Glutamatergic neuron (in vitro differentiated cells): ENCODE measurements around the gene BACH2. TPM values are rescaled to one million over a fixed set of nuclear protein-coding genes. Genes with fewer than 3 reads are reported as not detected.

Source experiments
- DNase-seq: peaks from one replicate; pipeline ENCODE4 v3.0.0; 2022
- H3K27ac Mint-ChIP-seq: one replicate; pipeline ENCODE4 v1.8.0; 2020; ENCODE audit warnings: mild to moderate bottlenecking, mixed read lengths, inconsistent platforms; ENCODE audit not compliant: unreplicated experiment
- H3K27me3 Mint-ChIP-seq: one replicate; pipeline ENCODE4 v1.8.0; 2020; ENCODE audit warnings: mild to moderate bottlenecking, moderate library complexity, mixed read lengths, inconsistent platforms; ENCODE audit not compliant: unreplicated experiment
- H3K36me3 Mint-ChIP-seq: one replicate; pipeline ENCODE4 v1.8.0; 2020; ENCODE audit warnings: mild to moderate bottlenecking, mixed read lengths, inconsistent platforms; ENCODE audit not compliant: unreplicated experiment
- H3K4me1 Mint-ChIP-seq: one replicate; pipeline ENCODE4 v1.8.0; 2020; ENCODE audit warnings: mild to moderate bottlenecking, low read depth, mixed read lengths, inconsistent platforms; ENCODE audit not compliant: unreplicated experiment
- H3K4me3 Mint-ChIP-seq: one replicate; pipeline ENCODE4 v1.8.0; 2020; ENCODE audit warnings: mild to moderate bottlenecking, mixed read lengths, inconsistent platforms; ENCODE audit not compliant: unreplicated experiment
- H3K9me3 Mint-ChIP-seq: one replicate; pipeline ENCODE4 v1.8.0; 2020; ENCODE audit warnings: mild to moderate bottlenecking, moderate library complexity, mixed read lengths, inconsistent platforms; ENCODE audit not compliant: unreplicated experiment
- total RNA-seq: library from RNA; stranded (reverse); fragmentation: NEBNext Ultra II Directional; extraction: Animal tissue kit (Norgen Biotek cat#: 25700); gene quantifications from one replicate; pipeline ENCODE4 v1.2.1, GENCODE V29; 2021; ENCODE audit not compliant: unreplicated experiment
- TF ChIP-seq, protein P1 (sequence below): fragments of 200-600 bp; sonication (generic); IDR thresholded peaks from one replicate; pipeline ENCODE4 v1.5.0; 2021; ENCODE audit not compliant: partially characterized antibody, unreplicated experiment

Gene BACH2
- total RNA-seq, 1 donor from 2014 or later, result 96.4 TPM

GRCh38 chr6:89938014-89938413 lies 358.6 kb downstream of the BACH2 start:
- TF ChIP-seq, protein P1, sequence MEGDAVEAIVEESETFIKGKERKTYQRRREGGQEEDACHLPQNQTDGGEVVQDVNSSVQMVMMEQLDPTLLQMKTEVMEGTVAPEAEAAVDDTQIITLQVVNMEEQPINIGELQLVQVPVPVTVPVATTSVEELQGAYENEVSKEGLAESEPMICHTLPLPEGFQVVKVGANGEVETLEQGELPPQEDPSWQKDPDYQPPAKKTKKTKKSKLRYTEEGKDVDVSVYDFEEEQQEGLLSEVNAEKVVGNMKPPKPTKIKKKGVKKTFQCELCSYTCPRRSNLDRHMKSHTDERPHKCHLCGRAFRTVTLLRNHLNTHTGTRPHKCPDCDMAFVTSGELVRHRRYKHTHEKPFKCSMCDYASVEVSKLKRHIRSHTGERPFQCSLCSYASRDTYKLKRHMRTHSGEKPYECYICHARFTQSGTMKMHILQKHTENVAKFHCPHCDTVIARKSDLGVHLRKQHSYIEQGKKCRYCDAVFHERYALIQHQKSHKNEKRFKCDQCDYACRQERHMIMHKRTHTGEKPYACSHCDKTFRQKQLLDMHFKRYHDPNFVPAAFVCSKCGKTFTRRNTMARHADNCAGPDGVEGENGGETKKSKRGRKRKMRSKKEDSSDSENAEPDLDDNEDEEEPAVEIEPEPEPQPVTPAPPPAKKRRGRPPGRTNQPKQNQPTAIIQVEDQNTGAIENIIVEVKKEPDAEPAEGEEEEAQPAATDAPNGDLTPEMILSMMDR, result no peak
- DNase-seq, result no peak

DNA sequence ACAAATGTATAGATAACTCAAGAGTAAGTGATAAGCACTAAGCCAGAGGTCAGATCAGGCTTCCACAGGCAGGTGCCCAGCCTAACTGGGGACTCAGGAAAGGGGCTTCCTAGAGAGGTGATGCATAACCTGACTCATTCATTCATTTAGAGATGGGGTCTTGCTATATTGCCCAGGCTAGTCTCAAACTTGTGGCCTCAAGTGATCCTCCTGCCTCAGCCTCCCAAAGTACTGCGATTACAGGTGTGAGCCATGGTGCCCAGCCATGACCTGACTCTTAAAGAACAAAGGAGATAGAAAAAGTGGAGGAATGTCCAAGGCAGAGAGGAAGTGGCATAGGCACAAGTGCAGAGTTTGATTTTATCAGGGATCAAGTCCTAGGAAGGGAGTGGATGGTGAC lies 360.5 kb downstream of the BACH2 start:
- Mint-ChIP-seq H3K4me3 (no peak overlapping the region), H3K27ac (no peak overlapping the region), H3K36me3 (peaks cover 19% of the 10 kb centered on the region), H3K4me1 (peaks cover 9% of the 10 kb centered on the region), H3K27me3 (peaks cover 9% of the 10 kb centered on the region), H3K9me3 (peaks cover 4% of the 10 kb centered on the region)
- DNase-seq, result no peak
- TF ChIP-seq, protein P1, result no peak

More at GRCh38 chr6:89938014-89938413, 358.6 kb downstream of the BACH2 start:
- H3K27me3 Mint-ChIP-seq, result peaks cover 9% of the 10 kb centered on the region
- H3K27ac Mint-ChIP-seq, result no peak overlapping the region
- peaks cover 17% of the 10 kb centered on the region for H3K36me3 Mint-ChIP-seq
- H3K4me1 Mint-ChIP-seq, result peaks cover 17% of the 10 kb centered on the region
- no peak overlapping the region for H3K4me3 Mint-ChIP-seq
- peaks cover 4% of the 10 kb centered on the region for H3K9me3 Mint-ChIP-seq

- TF ChIP-seq, protein P1, result no peak
- H3K27ac Mint-ChIP-seq, result no peak overlapping the region
- H3K36me3 Mint-ChIP-seq, result peaks cover 19% of the 10 kb centered on the region
- peaks cover 2% of the 10 kb centered on the region for H3K9me3 Mint-ChIP-seq
- H3K27me3 Mint-ChIP-seq, result peaks cover 5% of the 10 kb centered on the region
- no peak for DNase-seq
- H3K4me1 Mint-ChIP-seq, result no peaks in the 10 kb centered on the region
- H3K4me3 Mint-ChIP-seq, result no peak overlapping the region
These were observed 361.8 kb downstream of the BACH2 start for GRCh38 chr6:89934685-89935366.

DNA sequence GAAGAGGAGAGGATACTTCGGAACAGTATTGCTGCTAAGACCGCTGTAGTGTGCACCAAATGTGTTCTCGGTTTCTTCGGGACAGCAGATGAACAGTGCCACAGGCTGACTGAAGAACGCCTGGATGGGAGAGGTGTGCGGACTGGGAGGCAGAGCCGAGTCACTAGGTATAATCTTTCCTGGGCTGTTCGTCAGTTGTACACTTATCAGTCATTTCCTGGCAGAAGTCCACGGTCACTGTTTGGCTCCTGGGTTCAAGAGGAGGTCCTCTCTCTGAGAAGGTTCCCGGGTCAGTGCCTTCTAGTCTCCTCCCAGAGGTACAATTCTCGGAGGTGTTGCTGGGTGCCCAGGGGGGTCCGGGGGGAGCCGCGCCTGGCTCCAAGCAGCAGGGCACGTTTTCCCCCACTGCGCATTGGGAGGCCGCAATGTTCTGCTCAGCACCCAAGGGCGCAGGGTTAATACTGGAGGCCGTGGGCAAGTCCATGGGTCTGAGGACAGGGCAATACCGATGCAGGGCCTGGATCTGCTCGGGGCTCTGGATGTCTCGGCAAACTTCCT lies 364.3 kb downstream of the BACH2 start:
- Mint-ChIP-seq H3K4me3 (no peak overlapping the region), H3K36me3 (peaks cover 19% of the 10 kb centered on the region), H3K4me1 (peaks cover under 1% of the 10 kb centered on the region), H3K9me3 (peaks cover 2% of the 10 kb centered on the region), H3K27me3 (peaks cover 4% of the 10 kb centered on the region), H3K27ac (no peak overlapping the region)
- no peak for DNase-seq
- TF ChIP-seq, protein P1, result no peak

- no peak for DNase-seq
- no peak overlapping the region for H3K27ac Mint-ChIP-seq
- peaks cover 3% of the 10 kb centered on the region for H3K4me1 Mint-ChIP-seq
These were observed 365.9 kb downstream of the BACH2 start for GRCh38 chr6:89930789-89931188.

More at GRCh38 chr6:89930789-89931188, 365.9 kb downstream of the BACH2 start:
- Mint-ChIP-seq H3K9me3 (no peaks in the 10 kb centered on the region), H3K27me3 (peaks cover 4% of the 10 kb centered on the region), H3K36me3 (peaks cover 8% of the 10 kb centered on the region), H3K4me3 (no peak overlapping the region)
- TF ChIP-seq, protein P1, result no peak
